Parathyroid adenoma (tissue), 2 donors: ENCODE data around the gene TBC1D14.

Experiments
- H2AFZ ChIP-seq: fragments of 300-600 bp; sonication (generic); one replicate; pipeline ENCODE4 v1.7.0; 2017; ENCODE audit warnings: antibody characterized with exemption, mild to moderate bottlenecking
- H3K27ac ChIP-seq: fragments of 300-600 bp; sonication (generic); one replicate; pipeline ENCODE4 v1.7.0; 2017
- H3K27me3 ChIP-seq: fragments of 300-600 bp; sonication (generic); one replicate; pipeline ENCODE4 v1.7.0; 2017; ENCODE audit warnings: low read length; ENCODE audit not compliant: control insufficient read depth, insufficient read depth
- H3K36me3 ChIP-seq: fragments of 300-600 bp; sonication (generic); one replicate; pipeline ENCODE4 v1.7.0; 2017; ENCODE audit warnings: low read length; ENCODE audit not compliant: control insufficient read depth, insufficient read depth
- H3K4me1 ChIP-seq: fragments of 300-600 bp; sonication (generic); one replicate; pipeline ENCODE4 v1.7.0; 2017; ENCODE audit warnings: control low read depth
- H3K4me2 ChIP-seq: fragments of 300-600 bp; sonication (generic); one replicate; pipeline ENCODE4 v1.7.0; 2017; ENCODE audit warnings: low read length
- H3K4me3 ChIP-seq: fragments of 300-600 bp; sonication (generic); one replicate; pipeline ENCODE4 v1.7.0; 2017; ENCODE audit warnings: low read depth, low read length
- H3K79me2 ChIP-seq: fragments of 300-600 bp; sonication (generic); one replicate; pipeline ENCODE4 v1.7.0; 2017; ENCODE audit warnings: control low read depth
- H3K9ac ChIP-seq: fragments of 300-600 bp; sonication (generic); one replicate; pipeline ENCODE4 v1.7.0; 2017; ENCODE audit warnings: mild to moderate bottlenecking
- H3K9me3 ChIP-seq: fragments of 300-600 bp; sonication (generic); one replicate; pipeline ENCODE4 v1.7.0; 2017; ENCODE audit warnings: low read length; ENCODE audit not compliant: control insufficient read depth
- CTCF ChIP-seq: fragments of 300-600 bp; sonication (generic); IDR thresholded peaks from one replicate; pipeline ENCODE4 v1.7.0; 2017; ENCODE audit warnings: antibody characterized with exemption, mild to moderate bottlenecking
- donor health status: primary hyperparathyroidism.

The TBC1D14 gene

GRCh38 chr4:7002336-7002735 is 92.7 kb downstream of the TBC1D14 start:
- H3K79me2 ChIP-seq: no peaks in the 10 kb centered on the region
- H3K27me3 ChIP-seq: no peaks in the 10 kb centered on the region
- H3K4me1 ChIP-seq: no peaks in the 10 kb centered on the region
- no peak for TF ChIP-seq CTCF
- no peak overlapping the region for H2AFZ ChIP-seq
- no peaks in the 10 kb centered on the region for H3K36me3 ChIP-seq
- no peak overlapping the region for H3K4me2 ChIP-seq
- H3K27ac ChIP-seq: no peak overlapping the region
- H3K4me3 ChIP-seq: no peak overlapping the region
- no peak overlapping the region for H3K9ac ChIP-seq
- H3K9me3 ChIP-seq: no peaks in the 10 kb centered on the region

GRCh38 chr4:7003176-7003878 is 93.7 kb downstream of the TBC1D14 start:
- Histone ChIP-seq H3K4me1 (no peaks in the 10 kb centered on the region), H3K4me2 (no peak overlapping the region), H3K9me3 (no peaks in the 10 kb centered on the region), H3K36me3 (no peaks in the 10 kb centered on the region), H2AFZ (no peak overlapping the region), H3K27me3 (no peaks in the 10 kb centered on the region), H3K79me2 (no peaks in the 10 kb centered on the region), H3K9ac (no peak overlapping the region), H3K4me3 (no peak overlapping the region), H3K27ac (no peak overlapping the region)
- no peak for TF ChIP-seq CTCF

GRCh38 chr4:7003879-7004240 is 94.2 kb downstream of the TBC1D14 start:
- Histone ChIP-seq H3K4me1 (no peaks in the 10 kb centered on the region), H3K9ac (no peak overlapping the region), H2AFZ (no peak overlapping the region), H3K4me3 (no peak overlapping the region), H3K4me2 (no peak overlapping the region), H3K79me2 (no peaks in the 10 kb centered on the region), H3K9me3 (no peaks in the 10 kb centered on the region), H3K27me3 (no peaks in the 10 kb centered on the region), H3K36me3 (no peaks in the 10 kb centered on the region), H3K27ac (no peak overlapping the region)
- TF ChIP-seq CTCF: no peak

- no peak overlapping the region for H3K27ac ChIP-seq
- no peak overlapping the region for H3K4me3 ChIP-seq
- TF ChIP-seq CTCF: no peak
- H3K4me1 ChIP-seq: no peaks in the 10 kb centered on the region
- H3K9ac ChIP-seq: no peak overlapping the region
- H3K9me3 ChIP-seq: no peaks in the 10 kb centered on the region
- H3K79me2 ChIP-seq: no peaks in the 10 kb centered on the region
- H3K4me2 ChIP-seq: no peak overlapping the region
- no peaks in the 10 kb centered on the region for H3K27me3 ChIP-seq
- no peak overlapping the region for H2AFZ ChIP-seq
- no peaks in the 10 kb centered on the region for H3K36me3 ChIP-seq
Observed at GRCh38 chr4:7004331-7004730, 94.7 kb downstream of the TBC1D14 start.

GRCh38 chr4:7005571-7005970 is 95.9 kb downstream of the TBC1D14 start:
- Histone ChIP-seq H3K4me3 (no peak overlapping the region), H3K27ac (no peak overlapping the region), H3K4me1 (no peaks in the 10 kb centered on the region), H3K27me3 (no peaks in the 10 kb centered on the region), H3K9me3 (no peaks in the 10 kb centered on the region), H2AFZ (no peak overlapping the region), H3K4me2 (no peak overlapping the region), H3K36me3 (no peaks in the 10 kb centered on the region), H3K9ac (no peak overlapping the region), H3K79me2 (no peaks in the 10 kb centered on the region)
- no peak for TF ChIP-seq CTCF
